GM13977 (cell line): ENCODE measurements around the gene PRKRA.

ENCODE experiments used
- DNase-seq: peaks from one replicate; pipeline ENCODE4 v3.0.0; 2012; ENCODE audit warnings: low spot score
- CTCF ChIP-seq: IDR thresholded peaks from 2 replicates; pipeline ENCODE4 v1.5.1; 2012; ENCODE audit warnings: mild to moderate bottlenecking, control low read depth; ENCODE audit not compliant: insufficient read depth; ENCODE audit errors: extremely low read depth, missing control alignments
- in situ Hi-C: fragments of 300-500 bp; cut with MboI; formaldehyde crosslinking; loops from one replicate; pipeline ENCODE4 v1.12.0; 2022; ENCODE audit warnings: low sequenced_read_pairs, low pct_unique_long_range_greater_than_20kb, mixed read lengths, inconsistent platforms; ENCODE audit not compliant: unreplicated experiment

PRKRA gene

GRCh38 chr2:178450524-178450773, 526 bp downstream of the PRKRA start:
- peak; percentile 79 for DNase-seq
- no peak for TF ChIP-seq CTCF
- in situ Hi-C loops: no loop called here

DNA sequence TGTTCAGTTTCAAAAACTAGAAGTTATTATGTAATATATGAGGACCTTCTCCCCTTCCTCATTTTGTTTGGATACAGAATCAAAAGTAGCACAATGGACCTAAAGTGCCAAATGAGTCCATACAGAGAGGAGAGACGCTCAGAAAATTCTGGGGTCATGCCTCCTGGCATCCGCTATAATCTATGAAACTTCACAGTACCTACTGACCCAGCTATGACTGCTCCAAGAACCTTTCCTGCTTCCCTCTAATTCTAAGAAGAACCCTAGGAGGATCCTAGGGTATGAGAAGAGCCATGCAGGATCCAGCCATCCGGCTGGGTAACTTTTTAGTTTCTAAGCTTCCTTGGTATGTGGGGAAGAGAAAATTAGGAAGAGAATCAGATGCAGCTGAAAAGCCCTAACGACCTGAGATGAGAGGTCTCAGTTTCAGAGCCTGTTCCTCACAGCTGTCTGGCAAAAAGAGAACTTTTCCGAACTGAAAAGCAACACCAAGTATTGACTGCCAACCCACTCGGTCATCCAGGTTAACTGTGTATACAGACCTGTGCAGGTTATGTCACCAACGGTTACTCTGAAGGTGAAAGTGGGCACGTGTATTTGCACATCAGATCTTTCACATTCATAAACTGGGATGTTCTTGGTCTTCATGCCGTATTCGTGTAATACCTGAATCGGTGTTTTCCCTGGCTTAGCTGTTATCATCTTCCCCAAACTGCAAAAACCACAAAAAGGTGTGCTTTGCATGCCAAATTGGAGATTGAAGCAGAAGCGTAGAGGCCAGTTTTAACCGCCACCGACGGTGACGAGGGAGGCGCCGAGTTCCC, 1.1 kb downstream of the PRKRA start:
- in situ Hi-C loops: loop anchor here (10.0 kb wide), 1 partner anchor 55 kb away; no protein-coding TSS in a partner anchor
- no peak for DNase-seq
- no peak for TF ChIP-seq CTCF

DNA sequence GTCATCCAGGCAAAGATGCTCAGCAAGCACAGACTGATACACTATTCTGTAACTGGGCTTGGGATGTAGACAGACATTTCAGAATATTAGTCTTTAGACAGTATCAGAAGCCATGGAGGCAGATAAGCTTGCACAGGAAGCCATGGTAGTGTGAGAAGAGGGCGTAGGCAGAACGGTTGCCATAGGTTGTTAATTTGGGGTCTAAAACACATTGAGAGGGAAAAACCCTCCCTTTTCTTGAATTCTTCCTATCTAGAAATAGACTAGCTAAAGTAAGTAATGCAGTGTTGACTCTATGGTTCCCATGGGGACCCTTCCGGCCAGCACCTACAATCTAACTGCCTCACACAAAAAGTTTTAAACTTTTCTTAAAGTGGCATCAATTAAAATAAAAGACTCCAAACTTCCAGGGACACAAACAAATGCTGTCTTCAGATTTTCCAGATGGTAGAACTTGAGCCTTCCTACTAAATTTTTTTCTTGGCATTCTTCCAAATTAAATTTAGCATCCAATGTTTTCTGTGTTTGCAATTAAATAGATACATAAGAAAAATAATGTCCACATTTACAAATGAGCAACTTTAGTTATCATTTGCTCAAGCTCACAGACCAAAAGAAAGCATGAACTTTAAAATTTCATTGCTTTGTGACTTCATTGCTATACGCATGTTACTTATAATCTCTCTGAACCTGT, 1.9 kb downstream of the PRKRA start:
- in situ Hi-C loops: loop anchor here (10.0 kb wide), 1 partner anchor 54 kb away; no protein-coding TSS in a partner anchor
- DNase-seq: peak; percentile 64
- no peak for TF ChIP-seq CTCF

GRCh38 chr2:178441426-178441825, 9.5 kb downstream of the PRKRA start:
- no peak for DNase-seq
- no peak for TF ChIP-seq CTCF
- in situ Hi-C loops: loop anchor here (10.0 kb wide), 1 partner anchor 47 kb away; no protein-coding TSS in a partner anchor

GRCh38 chr2:178436662-178437061, 14.3 kb downstream of the PRKRA start:
- no peak for DNase-seq
- TF ChIP-seq CTCF: no peak
- in situ Hi-C loops: no loop called here

DNA sequence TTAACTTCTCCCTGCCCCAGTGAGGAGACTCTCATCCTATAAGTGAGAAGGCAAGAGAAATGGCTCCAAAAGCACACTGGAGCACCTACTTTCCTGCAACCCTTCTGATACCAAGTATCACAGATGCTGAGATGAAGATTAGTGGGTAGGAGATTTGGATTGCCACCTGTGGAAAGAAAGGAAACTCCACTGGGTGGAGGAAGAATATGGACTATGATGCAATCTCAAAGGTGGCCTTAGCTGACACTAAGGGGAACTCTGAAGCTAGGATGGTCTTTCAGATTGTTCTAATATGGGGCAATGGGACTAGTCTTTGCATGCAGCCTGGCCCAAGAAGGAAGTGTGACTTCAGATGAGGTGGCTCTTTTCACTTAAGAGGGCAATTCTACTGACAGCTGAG, 21.6 kb downstream of the PRKRA start:
- TF ChIP-seq CTCF: no peak

More for the DNA sequence above, 21.6 kb downstream of the PRKRA start:
- no peak for DNase-seq
- in situ Hi-C loops: no loop called here
